Glutamatergic neuron (in vitro differentiated cells): ENCODE measurements around the gene S100A7A. TPM values are rescaled to one million over a fixed set of nuclear protein-coding genes. Genes with fewer than 3 reads are reported as not detected.
"Not testable (repeated sequence)": the region's sequence is repeated elsewhere in the genome, so short reads cannot be mapped to it uniquely, and the experiment has no call there.

Experiments
- DNase-seq: peaks from one replicate; pipeline ENCODE4 v3.0.0; 2022
- H3K27ac Mint-ChIP-seq: one replicate; pipeline ENCODE4 v1.8.0; 2020; ENCODE audit warnings: mild to moderate bottlenecking, mixed read lengths, inconsistent platforms; ENCODE audit not compliant: unreplicated experiment
- H3K27me3 Mint-ChIP-seq: one replicate; pipeline ENCODE4 v1.8.0; 2020; ENCODE audit warnings: mild to moderate bottlenecking, moderate library complexity, mixed read lengths, inconsistent platforms; ENCODE audit not compliant: unreplicated experiment
- H3K36me3 Mint-ChIP-seq: one replicate; pipeline ENCODE4 v1.8.0; 2020; ENCODE audit warnings: mild to moderate bottlenecking, mixed read lengths, inconsistent platforms; ENCODE audit not compliant: unreplicated experiment
- H3K4me1 Mint-ChIP-seq: one replicate; pipeline ENCODE4 v1.8.0; 2020; ENCODE audit warnings: mild to moderate bottlenecking, low read depth, mixed read lengths, inconsistent platforms; ENCODE audit not compliant: unreplicated experiment
- H3K4me3 Mint-ChIP-seq: one replicate; pipeline ENCODE4 v1.8.0; 2020; ENCODE audit warnings: mild to moderate bottlenecking, mixed read lengths, inconsistent platforms; ENCODE audit not compliant: unreplicated experiment
- H3K9me3 Mint-ChIP-seq: one replicate; pipeline ENCODE4 v1.8.0; 2020; ENCODE audit warnings: mild to moderate bottlenecking, moderate library complexity, mixed read lengths, inconsistent platforms; ENCODE audit not compliant: unreplicated experiment
- CTCF ChIP-seq: fragments of 200-600 bp; sonication (generic); IDR thresholded peaks from one replicate; pipeline ENCODE4 v1.5.0; 2021; ENCODE audit not compliant: partially characterized antibody, unreplicated experiment
- total RNA-seq: library from RNA; stranded (reverse); fragmentation: NEBNext Ultra II Directional; extraction: Animal tissue kit (Norgen Biotek cat#: 25700); gene quantifications from one replicate; pipeline ENCODE4 v1.2.1, GENCODE V29; 2021; ENCODE audit not compliant: unreplicated experiment

The S100A7A gene
- total RNA-seq, 1 donor from 2014 or later, result not detected

- peaks cover 6% of the 10 kb centered on the region for H3K27me3 Mint-ChIP-seq
- H3K9me3 Mint-ChIP-seq, result no peaks in the 10 kb centered on the region
- H3K4me3 Mint-ChIP-seq, result no peak overlapping the region
- no peaks in the 10 kb centered on the region for H3K4me1 Mint-ChIP-seq
- DNase-seq, result no peak
- H3K27ac Mint-ChIP-seq, result no peak overlapping the region
- TF ChIP-seq CTCF, result no peak
- no peaks in the 10 kb centered on the region for H3K36me3 Mint-ChIP-seq
Measured at GRCh38 chr1:153443486-153443885, 27.2 kb downstream of the S100A7A start.

- DNase-seq, result no peak
- H3K36me3 Mint-ChIP-seq, result no peaks in the 10 kb centered on the region
- peaks cover 6% of the 10 kb centered on the region for H3K27me3 Mint-ChIP-seq
- no peaks in the 10 kb centered on the region for H3K4me1 Mint-ChIP-seq
- H3K9me3 Mint-ChIP-seq, result peaks cover 1% of the 10 kb centered on the region
- H3K27ac Mint-ChIP-seq, result no peak overlapping the region
- H3K4me3 Mint-ChIP-seq, result no peak overlapping the region
- TF ChIP-seq CTCF, result no peak
Measured at GRCh38 chr1:153444078-153444477, 27.8 kb downstream of the S100A7A start.

- DNase-seq, result no peak
- no peak overlapping the region for H3K4me3 Mint-ChIP-seq
- H3K36me3 Mint-ChIP-seq, result no peaks in the 10 kb centered on the region
- no peak for TF ChIP-seq CTCF
- peaks cover 8% of the 10 kb centered on the region for H3K27me3 Mint-ChIP-seq
- no peaks in the 10 kb centered on the region for H3K4me1 Mint-ChIP-seq
- no peak overlapping the region for H3K27ac Mint-ChIP-seq
- H3K9me3 Mint-ChIP-seq, result peaks cover 1% of the 10 kb centered on the region
Measured at GRCh38 chr1:153447498-153448170, 31.3 kb downstream of the S100A7A start.

- DNase-seq, H3K27me3 Mint-ChIP-seq, H3K9me3 Mint-ChIP-seq, H3K4me1 Mint-ChIP-seq, H3K27ac Mint-ChIP-seq, H3K36me3 Mint-ChIP-seq, H3K4me3 Mint-ChIP-seq: not testable (repeated sequence)
Measured at GRCh38 chr1:153448851-153449250, 32.5 kb downstream of the S100A7A start.

- Mint-ChIP-seq H3K9me3 (peaks cover 5% of the 10 kb centered on the region), H3K27me3 (peaks cover 5% of the 10 kb centered on the region), H3K4me1 (no peaks in the 10 kb centered on the region), H3K36me3 (peaks cover 6% of the 10 kb centered on the region), H3K4me3 (no peak overlapping the region), H3K27ac (no peak overlapping the region)
- DNase-seq, result no peak
- TF ChIP-seq CTCF, result no peak
Measured at GRCh38 chr1:153456396-153456795, 40.1 kb downstream of the S100A7A start.

- H3K4me1 Mint-ChIP-seq, result no peaks in the 10 kb centered on the region
- no peak overlapping the region for H3K4me3 Mint-ChIP-seq
- no peak for TF ChIP-seq CTCF
- H3K9me3 Mint-ChIP-seq, result peaks cover 5% of the 10 kb centered on the region
- no peak overlapping the region for H3K27ac Mint-ChIP-seq
- H3K27me3 Mint-ChIP-seq, result peaks cover 3% of the 10 kb centered on the region
- H3K36me3 Mint-ChIP-seq, result peaks cover 6% of the 10 kb centered on the region
- DNase-seq, result no peak
Measured at GRCh38 chr1:153459655-153460054, 43.3 kb downstream of the S100A7A start.
